Keratinocyte (primary cell): ENCODE measurements around the gene LDLRAD2.

Experiments used
- CTCF ChIP-seq, 3 experiments: IDR thresholded peaks in 1 of 3; conservative IDR thresholded peaks in 1 of 3; optimal IDR thresholded peaks in 1 of 3; 2 replicates in 2 of 3; 3 replicates in 1 of 3; pipeline versions ENCODE3 to v1.5.1; 2011; ENCODE audit warnings: low read length in 3 of 3, mild to moderate bottlenecking in 3 of 3, moderate library complexity in 2 of 3, control low read depth in 1 of 3, inconsistent platforms in 1 of 3; ENCODE audit not compliant: insufficient read depth in 2 of 3; ENCODE audit errors: extremely low read depth in 1 of 3
- EZH2 ChIP-seq: IDR thresholded peaks from one replicate; pipeline ENCODE4 v1.6.1; 2012; ENCODE audit warnings: inconsistent platforms, mild to moderate bottlenecking, low read length, moderate library complexity

DNA sequence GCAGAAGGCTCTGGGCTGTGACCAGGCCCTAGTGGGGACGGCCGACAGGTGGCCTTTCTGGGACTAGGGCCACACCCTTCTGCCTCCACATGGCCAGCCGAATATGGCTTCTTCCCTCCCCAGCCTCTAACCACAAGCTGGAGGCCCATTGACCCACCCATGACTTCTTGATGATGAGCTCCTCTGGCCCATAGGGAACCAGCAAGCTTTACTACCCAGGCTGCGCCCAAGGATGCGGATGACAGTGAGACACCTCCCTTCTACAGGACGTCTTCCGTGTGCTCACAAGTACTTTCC, 41.0 kb downstream of the LDLRAD2 start:
- TF ChIP-seq CTCF (optimal IDR thresholded peaks at IDR 0.05 in 1 of 3, IDR thresholded peaks at IDR 0.05 in 1 of 3, conservative IDR thresholded peaks at IDR 0.05 in 1 of 3; ENCODE audit: extremely low read depth in 1 of 3, insufficient read depth in 2 of 3, low read length in 3 of 3) (no peak), EZH2 (no peak)
